SK-N-SH (cell line): ENCODE data around the gene PTGIR.

Experiments used
- EP300 ChIP-seq, 2 experiments: IDR thresholded peaks; 2 replicates each; pipeline versions ENCODE4 v1.4.0 to v1.6.1; 2012; ENCODE audit warnings: borderline replicate concordance in 1 of 2, low read depth in 1 of 2, low read length in 1 of 2
- JUND ChIP-seq: IDR thresholded peaks from 2 replicates; pipeline ENCODE4 v1.4.0; 2012
- MXI1 ChIP-seq: IDR thresholded peaks from 2 replicates; pipeline ENCODE4 v1.6.1; 2012; ENCODE audit warnings: mild to moderate bottlenecking, low read depth, low read length, improper control_type of control experiment
- POLR2AphosphoS5 ChIP-seq: IDR thresholded peaks from 2 replicates; pipeline ENCODE4 v1.6.1; 2012; ENCODE audit warnings: low read depth, low read length
- RAD21 ChIP-seq: IDR thresholded peaks from 2 replicates; pipeline ENCODE4 v1.6.1; 2012; ENCODE audit warnings: mild to moderate bottlenecking, low read length
- SIN3A ChIP-seq: IDR thresholded peaks from 2 replicates; pipeline ENCODE4 v1.6.1; 2012; ENCODE audit warnings: low read depth, mild to moderate bottlenecking, low read length, moderate library complexity, borderline replicate concordance
- TAF1 ChIP-seq: IDR thresholded peaks from 2 replicates; pipeline ENCODE4 v1.6.1; 2012; ENCODE audit warnings: low read depth, mild to moderate bottlenecking, low read length, moderate library complexity, borderline replicate concordance
- TEAD4 ChIP-seq: IDR thresholded peaks from 2 replicates; pipeline ENCODE4 v1.4.0; 2012; ENCODE audit warnings: mild to moderate bottlenecking, borderline replicate concordance; ENCODE audit not compliant: insufficient read depth
- TF ChIP-seq, protein P1 (sequence below): fragments of 200-600 bp; sonication (generic); IDR thresholded peaks from 2 replicates; pipeline ENCODE4 v1.6.1; 2017; ENCODE audit warnings: antibody characterized with exemption, mild to moderate bottlenecking, moderate library complexity

GRCh38 chr19:46596008-46596407 lies 28.9 kb downstream of the PTGIR start:
- TF ChIP-seq, protein P1, sequence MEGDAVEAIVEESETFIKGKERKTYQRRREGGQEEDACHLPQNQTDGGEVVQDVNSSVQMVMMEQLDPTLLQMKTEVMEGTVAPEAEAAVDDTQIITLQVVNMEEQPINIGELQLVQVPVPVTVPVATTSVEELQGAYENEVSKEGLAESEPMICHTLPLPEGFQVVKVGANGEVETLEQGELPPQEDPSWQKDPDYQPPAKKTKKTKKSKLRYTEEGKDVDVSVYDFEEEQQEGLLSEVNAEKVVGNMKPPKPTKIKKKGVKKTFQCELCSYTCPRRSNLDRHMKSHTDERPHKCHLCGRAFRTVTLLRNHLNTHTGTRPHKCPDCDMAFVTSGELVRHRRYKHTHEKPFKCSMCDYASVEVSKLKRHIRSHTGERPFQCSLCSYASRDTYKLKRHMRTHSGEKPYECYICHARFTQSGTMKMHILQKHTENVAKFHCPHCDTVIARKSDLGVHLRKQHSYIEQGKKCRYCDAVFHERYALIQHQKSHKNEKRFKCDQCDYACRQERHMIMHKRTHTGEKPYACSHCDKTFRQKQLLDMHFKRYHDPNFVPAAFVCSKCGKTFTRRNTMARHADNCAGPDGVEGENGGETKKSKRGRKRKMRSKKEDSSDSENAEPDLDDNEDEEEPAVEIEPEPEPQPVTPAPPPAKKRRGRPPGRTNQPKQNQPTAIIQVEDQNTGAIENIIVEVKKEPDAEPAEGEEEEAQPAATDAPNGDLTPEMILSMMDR: no peak
- no peak for TF ChIP-seq JUND
- no peak for TF ChIP-seq SIN3A
- TF ChIP-seq EP300 (IDR thresholded peaks at IDR 0.05; ENCODE audit: borderline replicate concordance in 1 of 2, low read depth in 1 of 2, low read length in 1 of 2): no peak
- no peak for TF ChIP-seq POLR2AphosphoS5
- TF ChIP-seq TEAD4: no peak
- no peak for TF ChIP-seq RAD21
- no peak for TF ChIP-seq MXI1
- TF ChIP-seq TAF1: no peak
